ENCODE data around the gene FITM2.

DNA sequence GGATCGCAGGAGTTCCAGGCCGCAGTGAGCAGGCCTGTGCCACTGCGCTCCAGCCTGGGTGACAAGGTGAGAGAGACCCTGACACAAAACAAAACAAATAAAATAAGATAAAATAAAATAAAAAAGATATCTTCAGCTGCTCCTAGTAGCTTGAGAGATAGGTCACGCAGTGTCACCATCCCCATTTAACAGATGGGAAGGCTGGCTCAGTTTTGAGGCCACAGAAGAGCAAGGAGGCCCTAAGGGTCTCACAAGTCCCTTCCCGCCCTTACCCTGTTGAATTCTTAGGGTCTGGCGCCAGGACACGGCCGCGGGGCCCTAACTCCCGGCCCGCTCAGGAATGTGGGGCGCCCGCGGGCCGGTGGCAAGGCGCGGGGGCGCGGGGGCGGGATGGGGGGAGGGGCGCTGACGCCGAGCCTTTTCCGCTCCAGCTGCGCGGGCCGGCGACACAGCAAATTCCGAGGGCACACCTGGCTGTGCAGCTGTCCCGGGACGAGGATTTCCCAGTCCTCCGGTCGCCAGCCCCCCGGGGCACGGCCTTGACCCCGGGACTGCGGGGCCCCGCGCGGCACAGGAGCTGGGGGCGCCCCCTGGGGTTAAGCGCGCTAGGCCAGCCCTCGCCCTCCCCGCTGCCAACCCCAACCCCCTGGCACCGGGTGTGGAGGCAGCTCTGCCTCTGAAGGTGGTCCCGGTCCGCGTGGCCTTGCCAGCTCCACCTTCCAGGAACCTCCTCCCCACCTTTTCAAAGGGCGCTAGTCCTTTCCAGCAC lies 15.6 kb upstream of the FITM2 start:
- TF ChIP-seq, protein P1, sequence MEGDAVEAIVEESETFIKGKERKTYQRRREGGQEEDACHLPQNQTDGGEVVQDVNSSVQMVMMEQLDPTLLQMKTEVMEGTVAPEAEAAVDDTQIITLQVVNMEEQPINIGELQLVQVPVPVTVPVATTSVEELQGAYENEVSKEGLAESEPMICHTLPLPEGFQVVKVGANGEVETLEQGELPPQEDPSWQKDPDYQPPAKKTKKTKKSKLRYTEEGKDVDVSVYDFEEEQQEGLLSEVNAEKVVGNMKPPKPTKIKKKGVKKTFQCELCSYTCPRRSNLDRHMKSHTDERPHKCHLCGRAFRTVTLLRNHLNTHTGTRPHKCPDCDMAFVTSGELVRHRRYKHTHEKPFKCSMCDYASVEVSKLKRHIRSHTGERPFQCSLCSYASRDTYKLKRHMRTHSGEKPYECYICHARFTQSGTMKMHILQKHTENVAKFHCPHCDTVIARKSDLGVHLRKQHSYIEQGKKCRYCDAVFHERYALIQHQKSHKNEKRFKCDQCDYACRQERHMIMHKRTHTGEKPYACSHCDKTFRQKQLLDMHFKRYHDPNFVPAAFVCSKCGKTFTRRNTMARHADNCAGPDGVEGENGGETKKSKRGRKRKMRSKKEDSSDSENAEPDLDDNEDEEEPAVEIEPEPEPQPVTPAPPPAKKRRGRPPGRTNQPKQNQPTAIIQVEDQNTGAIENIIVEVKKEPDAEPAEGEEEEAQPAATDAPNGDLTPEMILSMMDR (IDR thresholded peaks at IDR 0.05) = no peak
- TF ChIP-seq ZFX (IDR thresholded peaks at IDR 0.05; ENCODE audit: borderline replicate concordance) = no peak
